Aorta (tissue), 5 donors: ENCODE data around the gene DHX38. TPM values are rescaled to one million over a fixed set of nuclear protein-coding genes. Genes with fewer than 3 reads are reported as not detected.
"Not testable (repeated sequence)": the region's sequence is repeated elsewhere in the genome, so short reads cannot be mapped to it uniquely, and the experiment has no call there.

Source experiments
- ATAC-seq: fragments of 200-7000 bp; cut with Tn5 transposase; one replicate; pipeline ENCODE4 v1.9.1; 2022; ENCODE audit warnings: moderate library complexity; ENCODE audit not compliant: low FRiP score
- DNase-seq, 2 donors: peaks; one replicate each; pipeline ENCODE4 v3.0.0-alpha.2; 2020
- H3K27ac ChIP-seq, 2 donors: one replicate each; pipeline ENCODE4 v1.5.1; 2013; ENCODE audit warnings: low read length in 2 of 2, mild to moderate bottlenecking in 2 of 2, moderate library complexity in 2 of 2, control low read depth in 1 of 2, inconsistent platforms in 1 of 2, low read depth in 1 of 2
- H3K27me3 ChIP-seq, 2 donors: one replicate each; pipeline ENCODE4 v1.6.1; 2013; ENCODE audit warnings: control low read depth in 1 of 2, low read length in 1 of 2, mild to moderate bottlenecking in 1 of 2, moderate library complexity in 1 of 2; ENCODE audit not compliant: insufficient read depth in 2 of 2, control insufficient read depth in 1 of 2
- H3K36me3 ChIP-seq, 2 donors: one replicate each; pipeline ENCODE4 v1.6.1; 2013; ENCODE audit warnings: control low read depth in 1 of 2, low read length in 1 of 2, mild to moderate bottlenecking in 1 of 2; ENCODE audit not compliant: insufficient read depth in 2 of 2, control insufficient read depth in 1 of 2
- H3K4me1 ChIP-seq, 2 donors: one replicate each; pipeline ENCODE4 v1.6.1; 2013; ENCODE audit warnings: low read length in 2 of 2, control low read depth in 1 of 2, mild to moderate bottlenecking in 1 of 2, moderate library complexity in 1 of 2; ENCODE audit not compliant: insufficient read depth in 2 of 2, control insufficient read depth in 1 of 2
- H3K4me3 ChIP-seq, 2 donors: one replicate each; pipeline ENCODE4 v1.5.1; 2013; ENCODE audit warnings: low read length in 2 of 2, control low read depth in 1 of 2, mild to moderate bottlenecking in 1 of 2
- H3K9me3 ChIP-seq: one replicate; pipeline ENCODE4 v1.6.1; 2013; ENCODE audit warnings: mild to moderate bottlenecking, low read length; ENCODE audit not compliant: control insufficient read depth
- WGBS, 2 donors: extraction: QIAGEN DNeasy Blood & Tissue Kit; methylation state at CpG; one replicate each; pipeline ENCODE4 v1.1.7; 2013; 5-methylcytosine and 5-hydroxymethylcytosine counted together
- intact Hi-C, 2 donors: fragments of 100-400 bp; cut with DNase I; formaldehyde crosslinking; loops; one replicate each; pipeline versions ENCODE4 v1.14.2 to v1.15.0; 2022
- long read RNA-seq, 2 donors: library from polyadenylated mRNA; unstranded; transcript quantifications; one replicate each; pipeline ENCODE4 v2.0.0, GENCODE V29; 2020 to 2021
- polyA plus RNA-seq, 2 donors: library from polyadenylated mRNA; stranded (reverse); fragments of 200-250 nt; gene quantifications; one replicate each; pipeline ENCODE4 v1.2.3, GENCODE V29; 2013
- total RNA-seq, 2 donors: library from RNA; stranded (reverse); fragmentation: NEBNext Ultra II Directional; extraction: Animal tissue kit (Norgen Biotek cat#: 25700); gene quantifications; one replicate each; pipeline ENCODE4 v1.2.1, GENCODE V29; 2021
- donor health status: healthy with polysubstance abuse.
- donor health status: Bipolar disorder and iron deficiency.
- donor health status: DM: no; HTN: no; CAD: no.
- donor health status: DM: no; HTN: no; CAD: no.
- donor health status: DM: yes; HTN: yes; CAD: no.

The DHX38 gene
- total RNA-seq (10 to 100 TPM; 58.1 to 63.4 TPM), polyA plus RNA-seq (10 to 100 TPM; 22.4 to 77.4 TPM)
- long read RNA-seq, donor 1, full-length matches to known transcripts, result 4 of 51 reads
- long read RNA-seq, donor 1, partial matches to known transcripts, result 42 of 51 reads
- long read RNA-seq, donor 1, other reads (novel, unspliced or antisense), result 5 of 51 reads
- long read RNA-seq, donor 2, full-length matches to known transcripts, result 3 of 27 reads
- long read RNA-seq, donor 2, partial matches to known transcripts, result 21 of 27 reads
- long read RNA-seq, donor 2, other reads (novel, unspliced or antisense), result 3 of 27 reads

- ATAC-seq, result peak; percentile 99
- no peaks in the 10 kb centered on the region for H3K9me3 ChIP-seq
- H3K27ac ChIP-seq, result peak within 1 kb of the TSS in 1 of 2 donors; percentile 81
- H3K4me1 ChIP-seq, result peaks cover 0 to 4% of the 10 kb centered on the region in 2 donors
- no peaks in the 10 kb centered on the region for H3K27me3 ChIP-seq
- WGBS, 2 donors, result 1% methylated on average over 43 of the region's 43 CpGs
- H3K36me3 ChIP-seq, result peaks cover 2 to 6% of the 10 kb centered on the region in 2 donors
- intact Hi-C loops, result no loop called here
- peak within 1 kb of the TSS; percentile 83 to 86 for H3K4me3 ChIP-seq
- DNase-seq, result peak; percentile 96
Observed at GRCh38 chr16:72093448-72094265, at the start of gene DHX38, which contains the start of gene TXNL4B. DHX38 (plus strand) TSS chr16:72093847; CDS start chr16:72096158, 2,311 bp downstream. TXNL4B (minus strand) TSS chr16:72093620; CDS start chr16:72090749, 2,871 bp downstream.

DNA sequence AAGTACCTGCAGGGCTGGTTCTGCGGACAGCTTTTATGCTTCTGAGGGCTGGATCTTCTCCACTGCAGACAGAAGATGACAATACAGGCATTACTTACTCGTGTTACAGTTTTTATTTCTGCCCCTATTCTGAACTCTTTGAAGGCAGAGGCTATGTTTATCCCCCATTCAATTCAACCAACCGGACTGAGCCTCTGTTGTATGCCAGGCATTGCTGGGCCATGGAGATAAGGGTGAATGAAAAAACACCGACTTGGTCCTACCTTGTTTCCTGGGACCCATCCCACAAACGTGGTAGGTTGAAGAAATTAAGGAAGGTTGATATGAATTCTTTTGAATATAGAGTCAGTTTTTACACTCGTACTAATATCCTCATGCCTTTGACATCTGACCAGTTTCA lies 49.4 kb upstream of the DHX38 start:
- H3K9me3 ChIP-seq, result no peaks in the 10 kb centered on the region
- H3K27ac ChIP-seq, result no peak overlapping the region
- DNase-seq (no peak), ATAC-seq (no peak)
- intact Hi-C loops, result no loop called here
- WGBS, 2 donors, result 67 to 76% methylated on average over 6 of the region's 6 CpGs
- H3K36me3 ChIP-seq, result peaks cover 0 to 2% of the 10 kb centered on the region in 2 donors
- no peak overlapping the region for H3K4me3 ChIP-seq
- H3K4me1 ChIP-seq, result no peaks in the 10 kb centered on the region
- H3K27me3 ChIP-seq, result no peaks in the 10 kb centered on the region

DNA sequence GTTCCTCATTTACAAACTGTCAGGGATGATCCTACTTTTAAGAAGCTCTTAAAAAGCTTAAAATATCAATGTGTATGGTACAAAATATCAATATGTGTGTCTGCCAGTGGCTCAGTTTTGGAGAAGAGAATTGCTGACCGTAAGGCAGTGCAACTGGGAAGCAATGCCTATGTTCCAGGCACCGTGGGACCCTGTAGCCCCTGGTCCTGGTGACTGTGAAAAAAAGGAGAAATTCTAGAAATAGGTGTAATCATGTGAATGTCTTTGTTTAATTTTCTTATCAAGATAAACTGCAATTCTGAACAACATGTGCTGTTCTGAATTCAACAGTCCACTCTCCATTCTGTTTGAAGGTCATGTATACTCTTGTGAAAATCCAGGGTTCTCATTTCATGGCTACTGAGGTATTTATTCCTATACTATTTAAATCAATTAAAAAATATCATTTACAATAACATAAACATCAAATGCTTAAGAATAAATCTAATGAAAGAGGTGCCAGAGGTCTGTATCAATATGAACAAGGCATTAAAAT lies 48.8 kb upstream of the DHX38 start:
- no peak overlapping the region for H3K27ac ChIP-seq
- no peaks in the 10 kb centered on the region for H3K4me1 ChIP-seq
- no peak overlapping the region for H3K4me3 ChIP-seq
- H3K27me3 ChIP-seq, result no peaks in the 10 kb centered on the region
- intact Hi-C loops, result no loop called here
- peaks cover 0 to 2% of the 10 kb centered on the region in 2 donors for H3K36me3 ChIP-seq
- WGBS, 2 donors, result 61 to 72% methylated on average over 2 of the region's 2 CpGs
- DNase-seq (no peak), ATAC-seq (no peak)
- H3K9me3 ChIP-seq, result no peaks in the 10 kb centered on the region

- intact Hi-C loops, result no loop called here
- no peaks in the 10 kb centered on the region for H3K4me1 ChIP-seq
- no peaks in the 10 kb centered on the region for H3K9me3 ChIP-seq
- ATAC-seq, result no peak
- DNase-seq, result no peak
- no peaks in the 10 kb centered on the region for H3K36me3 ChIP-seq
- H3K27ac ChIP-seq, result no peak overlapping the region
- H3K27me3 ChIP-seq, result no peaks in the 10 kb centered on the region
- no peak overlapping the region for H3K4me3 ChIP-seq
Observed at GRCh38 chr16:72049110-72049509, 44.5 kb upstream of the DHX38 start.

DNA sequence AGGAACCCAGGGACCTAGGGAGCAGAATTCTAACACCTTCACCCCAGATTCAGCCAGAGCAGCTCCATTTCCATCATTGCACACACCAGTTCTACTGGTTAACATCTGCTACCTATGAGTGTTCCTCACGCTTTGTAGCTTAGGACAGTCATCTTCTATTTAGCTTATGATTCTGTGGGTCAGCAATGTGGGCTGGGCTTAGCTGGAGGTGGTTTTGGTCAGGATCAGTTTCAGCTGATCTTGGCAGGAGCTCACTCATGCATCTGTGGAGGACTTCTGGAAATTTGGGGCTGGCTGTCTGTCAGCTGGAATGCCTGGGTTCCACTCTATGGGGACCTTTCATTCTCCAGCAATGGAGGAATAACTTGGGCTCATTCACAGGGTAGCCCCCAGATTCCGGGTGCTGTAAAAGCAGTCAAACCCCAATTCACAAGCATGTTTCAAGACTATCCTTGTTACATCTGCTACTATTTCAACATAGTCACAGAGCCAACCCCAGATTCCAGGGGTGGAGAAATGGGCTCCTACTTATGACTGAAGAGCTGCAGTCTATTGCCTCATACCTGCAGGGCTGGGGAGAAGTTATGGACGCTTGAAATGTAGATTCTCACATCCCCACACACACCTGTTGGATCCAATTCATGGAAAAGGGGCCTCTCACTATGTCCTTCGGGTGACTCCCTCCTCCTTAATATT lies 42.7 kb upstream of the DHX38 start:
- Histone ChIP-seq H3K9me3 (no peaks in the 10 kb centered on the region), H3K4me1 (no peaks in the 10 kb centered on the region), H3K4me3 (no peak overlapping the region), H3K27me3 (no peaks in the 10 kb centered on the region), H3K27ac (no peak overlapping the region), H3K36me3 (no peaks in the 10 kb centered on the region)
- DNase-seq (no peak), ATAC-seq (peak; percentile 67)
- 77 to 86% methylated on average over 4 of the region's 4 CpGs for WGBS, 2 donors
- intact Hi-C loops, result no loop called here

DNA sequence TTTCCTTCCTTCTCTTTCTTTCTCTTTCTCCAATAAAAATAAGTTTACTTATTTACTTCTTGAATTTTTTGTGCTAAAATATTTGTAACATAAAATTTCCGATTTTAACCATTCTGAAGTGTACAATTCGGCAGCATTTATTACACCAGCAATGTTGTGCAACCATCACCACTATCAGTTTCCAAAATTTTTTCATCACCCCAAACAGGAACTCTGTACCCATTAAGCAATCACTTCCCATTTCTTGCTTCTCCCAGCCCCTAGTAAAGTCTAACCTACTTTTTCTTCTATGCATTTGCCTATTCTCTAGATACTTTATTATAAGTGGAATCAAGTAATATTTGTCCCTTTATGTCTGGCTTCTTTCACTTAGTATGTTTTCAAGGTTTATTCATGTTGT lies 41.8 kb upstream of the DHX38 start:
- no peak overlapping the region for H3K4me3 ChIP-seq
- intact Hi-C loops, result no loop called here
- 85 to 88% methylated on average over 2 of the region's 2 CpGs for WGBS, 2 donors
- H3K4me1 ChIP-seq, result no peaks in the 10 kb centered on the region
- no peaks in the 10 kb centered on the region for H3K27me3 ChIP-seq
- no peak overlapping the region for H3K27ac ChIP-seq
- no peak for ATAC-seq
- H3K36me3 ChIP-seq, result no peaks in the 10 kb centered on the region
- no peak for DNase-seq
- H3K9me3 ChIP-seq, result no peaks in the 10 kb centered on the region

DNA sequence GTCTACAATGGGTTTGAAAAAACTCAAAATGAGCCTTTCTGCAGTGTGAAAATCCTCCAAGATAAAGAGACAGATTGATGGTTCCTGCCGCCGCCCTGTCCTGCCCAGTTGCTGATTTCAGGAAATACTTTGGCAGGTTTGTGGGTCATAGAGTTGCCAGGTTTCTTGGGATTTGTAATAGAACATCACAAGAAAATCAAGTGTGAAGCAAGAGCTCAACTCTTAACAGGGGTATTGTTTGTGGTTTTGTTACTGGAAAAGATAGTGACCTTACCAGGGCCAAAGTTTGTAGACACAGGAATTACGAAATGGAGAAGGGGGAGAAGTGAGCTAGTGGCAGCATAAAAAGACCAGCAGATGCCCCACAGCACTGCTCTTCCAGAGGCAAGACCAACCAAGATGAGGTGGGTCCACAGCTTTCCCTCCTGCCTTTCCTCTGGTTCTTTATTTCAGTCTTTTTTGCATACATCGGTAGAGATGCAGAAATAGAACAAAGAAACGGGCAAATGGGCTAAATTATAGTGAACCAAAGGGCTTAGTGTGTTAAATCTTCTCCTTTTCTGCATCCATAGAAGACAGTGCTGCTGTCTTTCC lies 39.3 kb upstream of the DHX38 start, which contains the start of gene HP:
Gene HP (plus strand): TSS at position 252 of the 594 bp plus-strand sequence. CDS start 148 bp downstream, at position 400.
- ATAC-seq, intact Hi-C loops: not testable (repeated sequence)

DNA sequence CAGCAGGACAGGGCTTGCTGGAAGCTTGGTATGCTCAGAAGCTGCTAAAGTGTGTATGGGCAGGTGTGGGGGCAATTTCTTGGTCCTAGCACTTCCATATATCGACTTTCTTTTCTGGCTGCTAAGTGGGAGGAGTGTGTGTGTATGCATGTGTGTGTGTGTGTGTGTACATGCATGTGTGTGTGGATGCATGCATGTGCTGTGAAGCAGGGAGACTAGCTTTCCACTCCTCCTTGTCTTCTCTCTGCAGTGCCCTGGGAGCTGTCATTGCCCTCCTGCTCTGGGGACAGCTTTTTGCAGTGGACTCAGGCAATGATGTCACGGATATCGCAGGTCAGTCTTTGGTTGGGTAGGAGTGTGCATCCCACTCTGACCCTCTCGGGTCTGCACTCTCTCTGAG lies 37.7 kb upstream of the DHX38 start:
- Histone ChIP-seq H3K9me3 (no peaks in the 10 kb centered on the region), H3K27ac (no peak overlapping the region), H3K4me3 (no peak overlapping the region), H3K4me1 (no peaks in the 10 kb centered on the region), H3K36me3 (no peaks in the 10 kb centered on the region), H3K27me3 (no peaks in the 10 kb centered on the region)
- 57 to 62% methylated on average over 4 of the region's 4 CpGs for WGBS, 2 donors
- DNase-seq (no peak), ATAC-seq (no peak)
- intact Hi-C loops, result no loop called here

More for the DNA sequence above, 39.3 kb upstream of the DHX38 start, which contains the start of gene HP:
- not testable (repeated sequence) for H3K27me3 ChIP-seq, H3K36me3 ChIP-seq, H3K27ac ChIP-seq, H3K4me3 ChIP-seq, H3K9me3 ChIP-seq, H3K4me1 ChIP-seq, DNase-seq
- 82 to 83% methylated on average over 5 of the region's 5 CpGs for WGBS, 2 donors
